Lung (tissue), 12 donors: Measurements from ENCODE around the gene EIF4A3. TPM values are rescaled to one million over a fixed set of nuclear protein-coding genes. Genes with fewer than 3 reads are reported as not detected.

ENCODE experiments used
- ATAC-seq: fragments of 200-7000 bp; cut with Tn5 transposase; one replicate; pipeline ENCODE4 v1.9.1; 2020; ENCODE audit warnings: moderate number of reproducible peaks; ENCODE audit not compliant: insufficient read depth, low FRiP score
- DNase-seq, 3 donors: peaks; one replicate each; pipeline ENCODE4 v3.0.0-alpha.2; 2013 to 2017
- H3K27ac ChIP-seq, 2 donors: one replicate each; pipeline ENCODE4 v1.5.1; 2013; ENCODE audit warnings: mild to moderate bottlenecking in 2 of 2, moderate library complexity in 2 of 2, control low read depth in 1 of 2, inconsistent platforms in 1 of 2, low read depth in 1 of 2, low read length in 1 of 2
- H3K27me3 ChIP-seq, 3 donors: one replicate each; pipeline ENCODE4 v1.5.1; 2013; ENCODE audit warnings: low read length in 2 of 3; ENCODE audit not compliant: control insufficient read depth in 3 of 3, insufficient read depth in 3 of 3
- H3K36me3 ChIP-seq, 4 donors: one replicate each; pipeline ENCODE4 v1.5.1; 2013; ENCODE audit warnings: low read length in 4 of 4, mild to moderate bottlenecking in 1 of 4, moderate library complexity in 1 of 4; ENCODE audit not compliant: control insufficient read depth in 4 of 4, insufficient read depth in 4 of 4
- H3K4me1 ChIP-seq, 5 donors: one replicate each; pipeline ENCODE4 v1.5.1; 2013; ENCODE audit warnings: low read length in 5 of 5, mild to moderate bottlenecking in 2 of 5, moderate library complexity in 1 of 5; ENCODE audit not compliant: control insufficient read depth in 5 of 5, insufficient read depth in 5 of 5
- H3K4me3 ChIP-seq: one replicate; pipeline ENCODE4 v1.5.1; 2013; ENCODE audit warnings: mild to moderate bottlenecking, control low read depth, moderate library complexity
- H3K9ac ChIP-seq, 2 donors: one replicate each; pipeline ENCODE4 v1.5.1; 2013; ENCODE audit warnings: low read length in 2 of 2, control low read depth in 1 of 2; ENCODE audit not compliant: insufficient read depth in 1 of 2
- H3K9me3 ChIP-seq, 4 donors: one replicate each; pipeline ENCODE4 v1.5.1; 2013; ENCODE audit warnings: low read length in 3 of 4, mild to moderate bottlenecking in 1 of 4, moderate library complexity in 1 of 4; ENCODE audit not compliant: control insufficient read depth in 4 of 4, insufficient read depth in 3 of 4
- CTCF ChIP-seq: IDR thresholded peaks from 2 replicates; pipeline ENCODE4 v1.5.1; 2012; ENCODE audit warnings: mild to moderate bottlenecking; ENCODE audit errors: control extremely low read depth, extremely low read depth
- WGBS, 2 donors: extraction: QIAGEN DNeasy Blood & Tissue Kit; methylation state at CpG; one replicate each; pipeline ENCODE4 v1.1.7; 2013; 5-methylcytosine and 5-hydroxymethylcytosine counted together
- polyA plus RNA-seq, 2 donors: library from polyadenylated mRNA; stranded (reverse); fragments of 200-250 nt; gene quantifications; one replicate each; pipeline ENCODE4 v1.2.1, GENCODE V29; 2013
- total RNA-seq, 2 donors: library from RNA; depleted of rRNA in 1 of 2; stranded (reverse); fragments of >200 nt in 1 of 2; gene quantifications; one replicate each; pipeline ENCODE4 v1.2.1, GENCODE V29; 2014 to 2021
- donor health status: control.
- donor health status: control.
- donor health status: Bipolar disorder and iron deficiency.
- donor health status: healthy.
- donor health status: DM: yes; HTN: yes; CAD: no.

The EIF4A3 gene
- total and polyA plus RNA-seq, 4 donors, result 37.4 to 112 (median 62.4) TPM

- H3K27ac ChIP-seq, result peak within 1 kb of the TSS; percentile 88 to 91
- peaks cover 0 to 1% (median 0%) of the 10 kb centered on the region in 4 donors for H3K9me3 ChIP-seq
- peak; percentile 92 for ATAC-seq
- TF ChIP-seq CTCF, result peak; percentile 78
- 1% methylated on average over 80 to 114 of the region's 114 CpGs for WGBS, 2 donors
- H3K4me1 ChIP-seq, result peaks cover 0 to 28% (median 5%) of the 10 kb centered on the region in 5 donors
- peak within 1 kb of the TSS; percentile 89 for H3K4me3 ChIP-seq
- peak within 1 kb of the TSS; percentile 55 to 84 for H3K9ac ChIP-seq
- H3K36me3 ChIP-seq, result no peaks in the 10 kb centered on the region
- DNase-seq, result peak; percentile 89 to 94 (median 91)
- H3K27me3 ChIP-seq, result no peaks in the 10 kb centered on the region
These were observed 45.6 kb downstream of the EIF4A3 start, which contains the start of gene GAA for GRCh38 chr17:80101011-80101945. Gene GAA, plus strand, starts transcription at chr17:80101581. Its CDS starts 3,006 bp downstream, at chr17:80104587.

- no peak for DNase-seq
- peaks cover 0 to 1% (median 0%) of the 10 kb centered on the region in 4 donors for H3K9me3 ChIP-seq
- WGBS, 2 donors, result 86 to 87% methylated on average over 4 of the region's 4 CpGs
- no peak overlapping the region for H3K9ac ChIP-seq
- H3K27me3 ChIP-seq, result no peaks in the 10 kb centered on the region
- no peak for ATAC-seq
- H3K36me3 ChIP-seq, result no peaks in the 10 kb centered on the region
- TF ChIP-seq CTCF, result no peak
- no peak overlapping the region for H3K27ac ChIP-seq
- H3K4me3 ChIP-seq, result no peak overlapping the region
- H3K4me1 ChIP-seq, result peaks cover 0 to 19% (median 5%) of the 10 kb centered on the region in 5 donors
These were observed 46.9 kb downstream of the EIF4A3 start for GRCh38 chr17:80100035-80100323.

- ATAC-seq (no peak), DNase-seq (no peak)
- Histone ChIP-seq H3K27ac (no peak overlapping the region), H3K4me3 (no peak overlapping the region), H3K4me1 (peaks cover 0 to 19% (median 5%) of the 10 kb centered on the region in 5 donors), H3K9me3 (peaks cover 0 to 1% (median 0%) of the 10 kb centered on the region in 4 donors), H3K36me3 (no peaks in the 10 kb centered on the region), H3K9ac (no peak overlapping the region), H3K27me3 (no peaks in the 10 kb centered on the region)
- 84 to 93% methylated on average over 27 of the region's 27 CpGs for whole genome bisulfite sequencing, 2 donors
- TF ChIP-seq CTCF, result no peak
These were observed 47.5 kb downstream of the EIF4A3 start for GRCh38 chr17:80099291-80100034.
